Measurements from ENCODE around the gene AMOTL1.

AMOTL1 gene
- total RNA-seq, result 0.24 to 2.4 (median 1.0) reads per million in 4 experiments

DNA sequence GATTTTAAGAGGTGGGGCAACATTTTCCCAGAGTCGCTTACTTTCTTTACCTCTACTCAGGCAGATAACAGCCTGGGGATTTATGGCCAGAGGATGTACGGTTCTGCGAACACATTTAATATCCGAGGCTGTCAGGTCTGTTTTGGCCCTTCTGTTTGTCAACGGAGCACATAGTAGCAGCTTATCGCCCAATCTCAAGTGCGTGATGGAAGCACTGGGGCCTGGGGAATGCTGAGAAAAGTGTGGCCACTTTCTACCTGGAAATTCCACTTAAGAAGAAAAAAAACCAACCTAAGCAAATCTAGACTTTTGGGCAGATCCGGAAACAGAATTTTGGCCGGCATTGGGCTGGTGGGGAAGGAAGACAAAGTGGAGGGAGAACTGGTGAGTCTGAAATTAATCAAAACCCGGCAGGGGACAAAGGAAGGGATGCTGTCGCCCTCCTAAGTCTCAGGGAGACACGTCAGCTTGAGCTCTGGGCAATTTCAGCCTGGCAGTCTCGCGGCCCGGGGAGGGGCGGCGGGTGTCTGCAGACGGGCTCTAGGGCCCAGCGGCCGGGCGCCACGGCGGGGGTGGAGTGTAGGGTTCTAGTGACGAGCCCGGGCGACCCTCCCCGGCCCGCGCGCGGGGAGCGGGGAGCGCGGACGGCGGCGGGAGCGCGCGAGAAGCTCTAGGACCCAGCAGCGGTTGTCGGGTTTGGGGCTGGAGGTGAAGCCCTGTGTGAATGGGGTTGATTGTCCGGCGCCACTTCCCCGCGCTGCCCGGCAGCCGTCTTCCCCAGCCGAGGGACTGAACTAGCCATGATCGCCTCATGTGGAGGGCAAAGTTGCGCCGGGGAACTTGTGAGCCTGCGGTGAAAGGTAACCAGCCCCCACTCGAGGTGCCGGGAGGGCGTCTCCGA is at the start of gene AMOTL1:
AMOTL1 (plus strand) TSS at position 656 of the 901 bp plus-strand sequence; CDS start at position 812, 156 bp downstream.
- DNase-seq, result no peak

- no peak for DNase-seq
Observed at GRCh38 chr11:94719876-94720275, 48.3 kb upstream of the AMOTL1 start.

GRCh38 chr11:94721565-94722292 is 46.4 kb upstream of the AMOTL1 start:
- DNase-seq, result no peak

DNA sequence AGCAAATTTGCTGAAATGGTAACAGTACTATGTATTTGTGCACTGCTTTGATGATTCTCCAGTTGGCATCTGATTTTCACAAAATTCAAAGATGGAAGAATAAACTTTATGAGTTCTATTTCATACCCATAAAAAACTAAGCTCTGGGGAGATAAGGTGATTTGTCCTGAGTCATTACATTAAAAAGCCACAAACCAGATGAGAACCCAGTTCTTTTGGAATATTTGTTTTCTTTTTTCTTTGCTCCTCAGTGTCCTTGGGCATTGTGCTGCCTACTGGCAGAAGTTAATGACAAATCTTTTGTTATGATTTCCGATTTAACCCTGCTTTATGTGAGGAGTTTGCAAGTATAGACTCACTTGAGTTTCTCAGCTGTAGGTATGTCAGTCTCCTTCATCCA is 45.4 kb upstream of the AMOTL1 start:
- no peak for DNase-seq

DNA sequence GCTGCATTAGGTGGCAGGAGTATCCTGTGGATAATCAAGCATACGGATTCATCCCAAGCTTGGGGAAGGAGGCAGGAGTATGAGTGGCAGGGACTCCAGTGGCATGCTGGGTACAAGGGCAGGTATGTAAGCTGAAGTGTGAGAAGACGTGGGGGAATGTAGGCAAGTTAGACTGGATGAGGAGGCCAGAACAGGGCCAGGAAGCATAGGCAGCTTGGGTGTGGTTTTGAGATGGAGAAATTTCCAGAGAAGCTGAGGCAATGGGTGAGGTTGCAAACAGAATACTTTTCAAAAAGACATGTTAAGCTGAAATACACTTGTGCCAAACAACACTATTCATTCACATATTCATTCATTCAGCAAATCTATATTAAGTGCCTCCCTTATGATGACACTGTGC is 43.1 kb upstream of the AMOTL1 start:
- no peak for DNase-seq

DNA sequence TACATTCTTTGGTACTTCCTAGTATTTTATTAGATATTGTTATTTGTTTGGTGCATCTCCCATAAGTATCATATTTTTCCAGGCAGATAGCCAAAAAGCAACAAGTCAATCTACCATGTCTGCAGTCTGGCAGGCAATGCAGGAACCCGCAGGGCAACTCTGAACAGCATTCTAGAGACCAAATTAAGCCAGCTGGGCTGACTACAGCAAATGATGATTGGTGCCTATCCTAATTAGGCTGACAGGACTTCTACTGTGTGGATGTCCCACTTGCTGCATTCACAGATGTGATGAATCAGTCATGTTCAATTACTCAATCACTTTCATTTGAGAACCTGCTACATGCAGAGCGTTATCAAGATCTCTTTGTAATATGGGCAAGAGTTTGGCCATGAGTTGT is 40.3 kb upstream of the AMOTL1 start:
- DNase-seq, result no peak

DNA sequence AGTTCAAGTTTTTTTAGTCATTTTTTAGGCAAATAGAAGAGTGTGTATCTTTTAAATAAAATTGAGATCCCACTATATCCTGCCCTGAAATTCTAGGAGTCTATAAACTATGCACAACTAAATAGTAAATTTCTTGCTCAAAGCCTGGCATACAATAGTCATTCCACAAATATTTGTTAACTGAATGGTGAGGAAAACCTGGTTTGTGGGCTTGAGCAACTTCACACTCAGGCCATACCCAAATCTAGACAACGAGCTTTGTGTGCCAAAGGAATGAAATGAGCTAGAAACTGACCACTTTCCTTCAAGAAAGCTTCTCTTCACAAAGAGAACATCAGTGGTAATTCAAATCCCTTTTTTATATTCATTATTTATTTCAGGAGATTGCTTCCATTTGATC is 39.6 kb upstream of the AMOTL1 start:
- DNase-seq, result no peak

- no peak for DNase-seq
Observed at GRCh38 chr11:94728966-94729751, 39.0 kb upstream of the AMOTL1 start.

DNA sequence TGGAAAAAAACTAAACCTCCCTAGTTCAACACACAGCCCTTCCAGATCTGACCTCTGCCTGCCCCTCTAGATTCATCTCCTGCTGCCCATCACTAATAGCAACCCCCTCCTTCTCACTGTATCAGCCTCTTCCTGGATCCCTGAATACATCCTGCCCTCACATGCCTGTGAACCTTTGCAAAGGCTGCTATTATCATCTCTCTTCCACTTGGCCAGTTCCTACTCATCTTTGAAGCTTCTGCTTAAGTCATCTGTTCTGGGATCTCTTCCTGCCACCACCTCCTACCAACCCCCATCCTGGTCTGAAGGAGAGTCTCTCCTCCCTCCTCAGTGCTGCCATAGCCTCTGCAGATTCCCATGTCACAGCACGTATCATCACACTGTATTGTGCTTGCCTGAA is 38.0 kb upstream of the AMOTL1 start:
- DNase-seq, result no peak

DNA sequence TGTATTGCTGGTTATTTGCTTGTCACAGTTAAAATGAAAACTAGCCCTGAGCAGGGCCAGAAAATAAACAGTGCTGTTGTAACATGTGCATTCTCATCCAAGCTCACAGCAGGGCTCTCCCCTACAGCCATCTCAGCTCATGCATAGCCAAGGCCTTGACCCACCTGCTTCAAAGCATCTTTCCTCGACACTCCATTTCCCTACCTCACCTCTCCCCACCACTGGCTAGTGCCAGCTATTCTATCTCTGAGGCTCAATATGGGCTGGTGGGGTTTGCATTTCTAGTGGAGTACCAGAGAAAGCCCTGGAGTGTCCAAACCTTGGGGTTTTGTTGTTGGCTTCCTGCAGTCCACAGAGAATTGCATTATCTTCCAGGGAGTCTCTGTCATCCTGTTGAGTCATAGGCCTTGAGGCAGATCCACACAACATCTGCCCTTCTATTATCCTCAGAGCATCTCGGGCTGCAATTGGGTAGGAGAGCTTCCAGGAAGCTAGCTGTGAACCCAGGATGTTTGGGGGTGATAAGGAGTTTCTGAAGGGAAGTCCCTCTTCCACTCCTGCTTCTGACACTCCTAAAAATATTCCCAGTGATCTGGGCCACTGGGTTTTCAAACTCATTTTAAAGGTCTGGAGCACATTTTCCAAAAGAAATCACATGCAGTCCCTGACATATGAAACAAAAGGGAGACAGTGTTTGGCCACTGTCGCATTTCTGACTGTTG is 36.1 kb upstream of the AMOTL1 start:
- no peak for DNase-seq

DNA sequence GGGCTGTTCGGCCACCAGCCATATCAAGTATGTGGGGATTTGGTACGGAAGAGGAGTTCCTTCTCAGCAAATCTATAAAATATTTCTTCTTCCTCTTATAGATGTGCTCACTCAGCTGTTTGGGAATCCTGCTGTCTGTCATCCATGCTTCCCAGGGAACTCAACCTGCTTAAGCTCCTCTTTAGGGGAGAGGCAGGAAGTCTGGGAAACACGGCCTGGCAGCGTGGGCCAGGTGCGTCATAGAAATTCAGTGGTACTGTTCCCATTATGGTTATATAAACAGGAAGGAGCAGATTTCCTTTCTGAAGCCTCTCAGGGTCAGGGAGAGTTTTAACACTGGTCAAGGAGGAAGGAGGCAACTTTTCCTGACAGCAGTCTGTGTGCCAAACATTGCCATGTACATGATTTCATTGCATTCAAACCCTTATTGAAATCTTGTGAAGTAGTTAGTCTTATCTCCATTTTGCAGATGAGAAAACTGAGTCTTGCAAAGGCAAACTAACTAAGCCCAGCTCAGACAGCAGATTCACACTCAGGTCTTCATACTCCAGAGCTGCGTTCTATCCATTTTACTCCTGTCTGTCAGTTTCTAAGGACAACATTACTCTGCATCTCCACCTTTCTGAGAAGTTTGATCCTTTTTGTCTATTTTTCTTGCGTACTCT is 35.4 kb upstream of the AMOTL1 start:
- DNase-seq, result no peak

GRCh38 chr11:94734563-94735275 is 33.4 kb upstream of the AMOTL1 start:
- no peak for DNase-seq

DNA sequence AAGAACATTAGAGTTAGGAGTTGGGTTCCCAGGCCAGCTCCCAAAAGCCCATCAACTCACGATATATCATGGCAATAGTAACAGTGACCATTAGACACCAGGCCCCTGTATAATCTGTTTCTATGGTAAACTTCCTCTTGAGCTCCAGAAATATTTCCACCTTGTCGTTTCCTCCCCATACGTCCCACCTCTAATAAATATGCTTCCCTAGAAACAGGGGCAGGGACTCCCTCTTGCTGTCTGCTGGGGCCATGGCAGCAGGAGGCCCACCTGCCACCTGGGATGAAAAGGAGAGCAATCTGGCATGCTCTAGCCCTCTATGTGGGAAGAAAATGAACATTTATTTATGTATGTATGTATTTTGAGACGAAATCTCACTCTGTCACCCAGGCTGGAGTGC is 32.2 kb upstream of the AMOTL1 start:
- DNase-seq, result no peak

- no peak for DNase-seq
Observed at GRCh38 chr11:94737171-94737611, 31.0 kb upstream of the AMOTL1 start.

GRCh38 chr11:94738746-94739145 is 29.4 kb upstream of the AMOTL1 start:
- no peak for DNase-seq

- DNase-seq, result no peak
Observed at GRCh38 chr11:94739331-94739730, 28.8 kb upstream of the AMOTL1 start.

GRCh38 chr11:94740083-94741021 is 27.8 kb upstream of the AMOTL1 start:
- DNase-seq, result no peak

DNA sequence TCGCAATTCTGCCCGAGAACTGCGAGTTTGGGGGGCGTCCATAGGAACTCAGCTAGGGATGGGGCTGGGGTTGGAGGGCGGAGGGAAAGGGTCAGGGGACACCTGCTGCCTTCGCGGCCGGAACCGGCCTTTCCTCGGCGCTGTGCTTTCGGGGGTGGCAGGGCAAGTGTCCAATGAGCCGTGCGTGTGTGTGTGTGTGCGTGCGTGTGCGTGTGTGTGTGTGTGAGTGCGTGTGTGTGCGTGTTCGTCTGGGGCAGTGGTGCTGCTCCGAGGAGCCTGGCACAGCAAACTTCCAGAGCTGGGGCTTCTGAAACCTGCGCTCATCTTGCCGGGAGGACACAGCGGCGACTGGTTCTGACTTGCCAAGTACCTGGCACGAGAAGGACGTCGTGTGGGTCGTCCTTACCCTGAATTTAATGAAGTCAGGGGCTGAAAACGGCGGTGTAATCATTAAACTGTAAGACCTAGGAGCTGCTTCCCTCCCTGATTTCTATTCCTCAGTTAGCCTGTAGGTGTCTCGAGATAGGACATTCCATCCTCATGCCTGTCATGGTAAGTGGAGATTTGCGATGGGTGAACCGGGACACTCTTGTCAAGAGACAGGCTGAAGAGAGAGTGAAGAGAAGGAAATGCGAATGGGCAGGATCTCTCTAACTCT is 27.0 kb upstream of the AMOTL1 start:
- DNase-seq, result no peak

DNA sequence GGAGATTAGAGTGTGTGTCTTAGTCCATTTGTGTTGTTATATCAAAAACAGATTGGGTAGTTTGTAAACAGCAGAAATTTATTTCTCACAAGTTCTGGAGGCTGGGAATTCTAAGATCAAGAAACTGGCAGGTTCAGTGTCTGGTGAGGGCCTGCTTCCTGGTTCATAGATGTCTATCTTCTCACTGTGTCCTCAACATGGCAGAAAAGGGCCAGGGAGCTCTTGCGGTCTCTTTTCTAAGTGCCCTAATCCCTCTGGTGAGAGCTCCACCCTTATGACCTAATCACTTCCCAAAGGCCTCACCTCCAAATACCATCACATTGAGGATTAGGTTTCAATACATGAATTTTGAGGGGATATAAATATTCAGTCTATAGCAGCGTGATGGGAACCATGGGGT is 25.5 kb upstream of the AMOTL1 start:
- DNase-seq, result no peak

Measured in effector CD8-positive, alpha-beta T cell (primary cell).